Endothelial cell of umbilical vein (primary cell): ENCODE measurements around the gene BTBD18. TPM values are rescaled to one million over a fixed set of nuclear protein-coding genes. Genes with fewer than 3 reads are reported as not detected.

ENCODE experiments used
- BruUV-seq: library from RNA; stranded (reverse); fragments of 400-500 nt; replicated peaks from 2 replicates; lab custom pipeline; 2021; lab: Mats Ljungman, UMichigan
- CTCF ChIA-PET: fragments of 300-600, 350-600 bp; sonication (Branson Sonifier 250); formaldehyde crosslinking; loops from one replicate; lab custom pipeline; 2021; ENCODE audit warnings: antibody characterized with exemption, inconsistent platforms; lab: Charles Lee
- POLR2A ChIA-PET: fragments of 300-600, 350-600 bp; sonication (Branson Sonifier 250); formaldehyde crosslinking; loops from one replicate; lab custom pipeline; 2021; ENCODE audit warnings: antibody characterized with exemption, inconsistent platforms; lab: Charles Lee
- DNase-seq: peaks from one replicate; pipeline ENCODE4 v3.0.0-alpha.2; 2011; ENCODE audit warnings: low read depth, low spot score
- FAIRE-seq: peaks from 2 replicates; lab custom pipeline; 2011; peaks lifted over from hg19 to GRCh38; lab: Jason Lieb, UNC
- H2AFZ ChIP-seq: 2 replicates; pipeline ENCODE4 v1.6.0; 2012; ENCODE audit warnings: low read depth, low read length, control low read depth, inconsistent platforms
- H3K27ac ChIP-seq: 2 replicates; pipeline ENCODE4 v1.5.1; 2011; ENCODE audit warnings: low read depth, mild to moderate bottlenecking, control low read depth, low read length, moderate library complexity; ENCODE audit not compliant: insufficient read depth
- H3K27me3 ChIP-seq, 2 experiments: 2 replicates each; pipeline versions ENCODE4 v1.6.0 to v1.6.1; 2011; ENCODE audit warnings: low read length in 2 of 2, mixed read lengths in 1 of 2; ENCODE audit not compliant: control insufficient read depth in 2 of 2, insufficient read depth in 2 of 2
- H3K36me3 ChIP-seq, 2 experiments: 2 replicates in 1 of 2; 3 replicates in 1 of 2; pipeline ENCODE4 v1.5.1; 2011; ENCODE audit warnings: low read length in 2 of 2, mild to moderate bottlenecking in 1 of 2, moderate library complexity in 1 of 2; ENCODE audit not compliant: control insufficient read depth in 2 of 2, insufficient read depth in 2 of 2; ENCODE audit errors: extremely low read depth in 1 of 2
- H3K4me1 ChIP-seq: 3 replicates; pipeline ENCODE4 v1.5.1; 2011; ENCODE audit warnings: mild to moderate bottlenecking, low read length; ENCODE audit not compliant: control insufficient read depth, insufficient read depth; ENCODE audit errors: extremely low read depth
- H3K4me2 ChIP-seq: 2 replicates; pipeline ENCODE4 v1.6.1; 2011; ENCODE audit warnings: low read length, control low read depth, mixed read lengths; ENCODE audit not compliant: insufficient read depth
- H3K4me3 ChIP-seq, 3 experiments: fragments of 200-600 bp in 1 of 3; sonication (generic), shearing (Covaris generic) in 1 of 3; replicated peaks in 1 of 3; 2 replicates each; pipeline ENCODE4 v1.5.1; 2011 to 2016; ENCODE audit warnings: control low read depth in 3 of 3, low read length in 3 of 3, mild to moderate bottlenecking in 2 of 3, inconsistent platforms in 1 of 3, low read depth in 1 of 3, moderate library complexity in 1 of 3; ENCODE audit not compliant: insufficient read depth in 1 of 3
- H3K79me2 ChIP-seq: 2 replicates; pipeline ENCODE4 v1.6.0; 2012; ENCODE audit warnings: low read length, inconsistent platforms; ENCODE audit not compliant: control insufficient read depth, insufficient read depth
- H3K9ac ChIP-seq: replicated peaks from 2 replicates; pipeline ENCODE3; 2011; ENCODE audit warnings: low read length, control low read depth; ENCODE audit not compliant: insufficient read depth; ENCODE audit errors: extremely low read depth
- H3K9me1 ChIP-seq: replicated peaks from 3 replicates; pipeline ENCODE4 v1.6.0; 2011; ENCODE audit warnings: mild to moderate bottlenecking, low read length; ENCODE audit not compliant: control insufficient read depth, insufficient read depth; ENCODE audit errors: extremely low read depth
- H3K9me3 ChIP-seq: replicated peaks from 2 replicates; pipeline ENCODE4 v1.5.1; 2012; ENCODE audit warnings: low read length, inconsistent platforms; ENCODE audit not compliant: control insufficient read depth, insufficient read depth
- H4K20me1 ChIP-seq: replicated peaks from 2 replicates; pipeline ENCODE3; 2011; ENCODE audit warnings: mild to moderate bottlenecking, low read length; ENCODE audit not compliant: control insufficient read depth, insufficient read depth; ENCODE audit errors: extremely low read depth
- EZH2 ChIP-seq: IDR thresholded peaks from 2 replicates; pipeline ENCODE4 v1.6.1; 2012; ENCODE audit warnings: borderline replicate concordance, low read depth, mild to moderate bottlenecking, moderate library complexity, low read length, inconsistent platforms; ENCODE audit not compliant: severe bottlenecking
- FOS ChIP-seq: IDR thresholded peaks from 2 replicates; pipeline ENCODE4 v1.6.1; 2011; ENCODE audit warnings: mild to moderate bottlenecking, low read length, moderate library complexity, borderline replicate concordance; ENCODE audit not compliant: insufficient read depth
- GATA2 ChIP-seq: IDR thresholded peaks from 2 replicates; pipeline ENCODE4 v1.7.0; 2011; ENCODE audit warnings: low read depth, mild to moderate bottlenecking, moderate library complexity, mixed read lengths, low read length; ENCODE audit not compliant: insufficient read length, insufficient read depth
- JUN ChIP-seq: IDR thresholded peaks from 2 replicates; pipeline ENCODE4 v1.6.1; 2011; ENCODE audit warnings: borderline replicate concordance, low read depth; ENCODE audit not compliant: insufficient read length, insufficient read depth
- MYC ChIP-seq: IDR thresholded peaks from one replicate; pipeline ENCODE4 v1.6.1; 2011; ENCODE audit warnings: mild to moderate bottlenecking, low read depth, low read length
- POLR2A ChIP-seq: IDR thresholded peaks from 2 replicates; pipeline ENCODE4 v1.6.1; 2012; ENCODE audit warnings: low read depth, mild to moderate bottlenecking, control low read depth, low read length
- POLR2AphosphoS5 ChIP-seq: IDR thresholded peaks from 2 replicates; pipeline ENCODE4 v1.6.1; 2012; ENCODE audit warnings: low read depth, mild to moderate bottlenecking, control low read depth, low read length, moderate library complexity; ENCODE audit not compliant: insufficient read depth
- dilution Hi-C: fragments of 300-500 bp; cut with MboI; formaldehyde crosslinking; loops from one replicate; pipeline ENCODE4 v1.15.0; 2019; ENCODE audit warnings: low sequenced_read_pairs; ENCODE audit not compliant: extremely low pct_ligation_motif_present
- intact Hi-C: fragments of 100-400 bp; cut with micrococcal nuclease; formaldehyde crosslinking; loops from one replicate; pipeline ENCODE4 v1.10.0; 2022
- polyA plus RNA-seq, 4 experiments: library from polyadenylated mRNA; depleted of rRNA in 3 of 4; stranded (reverse) in 3 of 4; unstranded in 1 of 4; fragments of >200 nt; gene quantifications; 2 replicates each; pipeline versions ENCODE4 v1.2.1 to v1.2.3, GENCODE V29; 2011 to 2012; ENCODE audit warnings: missing spikeins in 1 of 4
- total RNA-seq: library from RNA; stranded (reverse); gene quantifications from 2 replicates; pipeline ENCODE4 v1.2.3, GENCODE V29; 2021
- TF ChIP-seq, protein P1 (sequence below): IDR thresholded peaks from 2 replicates; pipeline ENCODE4 v1.6.1; 2011; ENCODE audit not compliant: insufficient read depth, insufficient read length
- TF ChIP-seq, protein P2 (sequence below), 2 donors: IDR thresholded peaks; 1 replicate in 1 of 2; 2 replicates in 1 of 2; pipeline ENCODE4 v1.5.1; 2011; ENCODE audit warnings: low read length in 2 of 2, mild to moderate bottlenecking in 2 of 2, moderate library complexity in 2 of 2, control low read depth in 1 of 2, inconsistent platforms in 1 of 2, low read depth in 1 of 2; ENCODE audit not compliant: insufficient read depth in 1 of 2; ENCODE audit errors: extremely low read depth in 1 of 2

BTBD18 gene
- total and polyA plus RNA-seq, 2 donors (not counting 3 experiments of a cell fraction or from before 2014, with no cell fraction given): not detected

DNA sequence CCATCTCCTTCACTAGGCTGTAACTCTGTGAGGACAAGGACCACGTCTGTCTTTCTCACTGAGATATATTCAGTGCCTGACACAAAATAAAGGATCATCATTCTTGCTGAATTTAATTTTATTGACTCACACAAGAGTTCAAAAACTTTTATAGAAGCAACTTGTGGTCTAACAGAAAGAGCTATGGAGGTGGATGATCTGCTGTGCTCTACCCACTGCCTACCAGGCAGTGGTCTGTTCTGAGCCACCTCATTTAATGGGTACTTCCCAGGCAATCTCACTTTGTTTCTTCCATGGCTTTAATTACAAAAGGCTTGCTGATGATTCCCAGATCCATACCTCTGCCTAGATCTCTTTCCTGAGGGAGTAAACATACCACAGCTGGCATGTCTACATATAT lies 4.7 kb downstream of the BTBD18 start:
- POLR2A ChIA-PET: interaction anchor here (0.5 to 0.6 kb wide), 2 partner anchors 45 to 98 kb away, joined by 3 read pairs; no protein-coding TSS in a partner anchor
- CTCF ChIA-PET: interaction anchor here (1.5 to 7.7 kb wide), 3 partner anchors 14 to 767 kb away, joined by 5 to 325 read pairs (median 6); partner anchors contain the start of gene CTNND1

More for the DNA sequence above, 4.7 kb downstream of the BTBD18 start:
- Histone ChIP-seq H3K36me3 (peaks cover 2 to 17% of the 10 kb centered on the region in 2 experiments), H4K20me1 (no peaks in the 10 kb centered on the region), H3K4me3 (no peak overlapping the region), H3K79me2 (peaks cover 9% of the 10 kb centered on the region), H3K9me3 (no peaks in the 10 kb centered on the region), H3K4me2 (no peak overlapping the region), H3K9me1 (no peaks in the 10 kb centered on the region), H3K27me3 (no peaks in the 10 kb centered on the region), H3K27ac (no peak overlapping the region), H2AFZ (no peak overlapping the region), H3K4me1 (peaks cover 8% of the 10 kb centered on the region), H3K9ac (no peak overlapping the region)
- intact Hi-C loops (no loop called here), dilution Hi-C loops (no loop called here)
- DNase-seq: no peak
- TF ChIP-seq JUN: no peak
- TF ChIP-seq GATA2: no peak
- TF ChIP-seq POLR2A: no peak
- TF ChIP-seq MYC: no peak
- TF ChIP-seq, protein P1, sequence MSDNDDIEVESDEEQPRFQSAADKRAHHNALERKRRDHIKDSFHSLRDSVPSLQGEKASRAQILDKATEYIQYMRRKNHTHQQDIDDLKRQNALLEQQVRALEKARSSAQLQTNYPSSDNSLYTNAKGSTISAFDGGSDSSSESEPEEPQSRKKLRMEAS: no peak
- no peak for TF ChIP-seq FOS
- no peak for TF ChIP-seq POLR2AphosphoS5
- TF ChIP-seq EZH2: no peak
- TF ChIP-seq, protein P2, sequence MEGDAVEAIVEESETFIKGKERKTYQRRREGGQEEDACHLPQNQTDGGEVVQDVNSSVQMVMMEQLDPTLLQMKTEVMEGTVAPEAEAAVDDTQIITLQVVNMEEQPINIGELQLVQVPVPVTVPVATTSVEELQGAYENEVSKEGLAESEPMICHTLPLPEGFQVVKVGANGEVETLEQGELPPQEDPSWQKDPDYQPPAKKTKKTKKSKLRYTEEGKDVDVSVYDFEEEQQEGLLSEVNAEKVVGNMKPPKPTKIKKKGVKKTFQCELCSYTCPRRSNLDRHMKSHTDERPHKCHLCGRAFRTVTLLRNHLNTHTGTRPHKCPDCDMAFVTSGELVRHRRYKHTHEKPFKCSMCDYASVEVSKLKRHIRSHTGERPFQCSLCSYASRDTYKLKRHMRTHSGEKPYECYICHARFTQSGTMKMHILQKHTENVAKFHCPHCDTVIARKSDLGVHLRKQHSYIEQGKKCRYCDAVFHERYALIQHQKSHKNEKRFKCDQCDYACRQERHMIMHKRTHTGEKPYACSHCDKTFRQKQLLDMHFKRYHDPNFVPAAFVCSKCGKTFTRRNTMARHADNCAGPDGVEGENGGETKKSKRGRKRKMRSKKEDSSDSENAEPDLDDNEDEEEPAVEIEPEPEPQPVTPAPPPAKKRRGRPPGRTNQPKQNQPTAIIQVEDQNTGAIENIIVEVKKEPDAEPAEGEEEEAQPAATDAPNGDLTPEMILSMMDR (IDR thresholded peaks at IDR 0.05; ENCODE audit: extremely low read depth in 1 of 2, insufficient read depth in 1 of 2, low read depth in 1 of 2, low read length in 2 of 2): no peak
- no peak for FAIRE-seq
- no TSS peak for BruUV-seq
